ENCODE results near the gene DLAT.
"Not testable (repeated sequence)": the region's sequence is repeated elsewhere in the genome, so short reads cannot be mapped to it uniquely, and the experiment has no call there.

Gene DLAT

DNA sequence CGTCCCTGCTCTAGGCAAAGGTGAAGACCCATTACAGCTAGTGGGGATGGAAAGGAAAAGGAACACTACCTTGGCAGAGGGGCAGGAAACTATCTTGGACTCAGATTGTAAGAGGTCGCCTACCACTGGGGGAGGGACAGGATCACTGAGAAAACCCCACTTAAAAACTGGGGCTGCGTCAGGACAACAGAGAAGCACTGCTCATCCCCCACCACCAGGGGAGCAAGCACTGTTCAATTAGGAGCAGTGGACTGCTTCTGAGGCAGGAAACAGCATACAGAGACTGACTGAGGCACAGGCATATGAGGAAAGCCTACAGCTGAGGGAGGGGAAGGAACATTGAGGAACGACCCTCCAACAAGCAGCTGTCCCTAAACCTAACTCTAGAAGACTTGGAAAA, 20.8 kb upstream of the DLAT start:
- in situ Hi-C loops (cut with HindIII; ENCODE audit: low sequenced_read_pairs): no loop called here

DNA sequence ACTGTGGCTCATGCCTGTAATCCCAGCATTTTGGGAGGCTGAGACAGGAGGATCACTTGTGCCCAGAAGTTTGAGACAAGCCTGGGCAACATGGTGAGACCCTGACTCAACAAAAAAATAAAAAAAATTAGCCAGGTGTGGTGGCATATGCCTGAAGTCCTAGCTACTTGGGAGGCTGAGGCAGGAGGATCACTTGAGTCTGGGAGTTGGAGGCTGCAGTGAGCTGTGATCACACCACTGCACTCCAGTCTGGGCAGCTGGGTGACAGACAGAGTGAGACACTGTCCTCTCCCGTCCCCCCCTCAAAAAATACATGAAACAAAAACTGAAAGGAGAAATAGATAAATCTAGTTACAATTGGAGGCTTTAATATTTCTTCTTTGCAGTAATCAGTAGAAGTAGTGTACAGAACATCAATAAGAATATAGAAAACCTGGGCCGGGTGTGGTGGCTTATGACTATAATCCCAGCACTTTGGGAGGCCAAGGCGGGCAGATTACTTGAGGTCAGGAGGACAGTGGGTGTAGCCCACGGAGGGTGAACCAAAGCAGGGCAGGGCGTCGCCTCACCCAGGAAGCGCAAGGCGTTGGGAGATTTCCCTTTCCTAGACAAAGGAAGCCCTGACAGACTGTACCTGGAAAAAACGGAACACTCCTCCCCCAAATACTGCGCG, 19.6 kb upstream of the DLAT start:
- in situ Hi-C loops (cut with HindIII; ENCODE audit: low sequenced_read_pairs): no loop called here

DNA sequence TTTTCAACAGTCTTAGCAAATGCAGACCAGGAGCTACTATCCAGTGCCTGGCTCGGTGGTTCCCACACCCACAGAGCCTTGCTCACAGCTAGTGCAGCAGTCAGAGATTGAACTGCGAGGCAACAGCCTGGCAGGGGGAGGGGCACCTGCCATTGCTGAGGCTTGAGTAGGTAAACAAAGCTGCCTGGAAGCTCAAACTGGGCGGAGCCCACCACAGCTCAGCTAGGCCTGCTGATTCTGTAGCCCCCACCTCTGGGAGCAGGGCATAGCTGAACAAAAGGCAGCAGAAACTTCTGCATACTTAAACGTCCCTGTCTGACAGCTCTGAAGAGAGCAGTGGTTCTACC, 19.1 kb upstream of the DLAT start:
- in situ Hi-C loops (cut with HindIII; ENCODE audit: low sequenced_read_pairs): not testable (repeated sequence)

DNA sequence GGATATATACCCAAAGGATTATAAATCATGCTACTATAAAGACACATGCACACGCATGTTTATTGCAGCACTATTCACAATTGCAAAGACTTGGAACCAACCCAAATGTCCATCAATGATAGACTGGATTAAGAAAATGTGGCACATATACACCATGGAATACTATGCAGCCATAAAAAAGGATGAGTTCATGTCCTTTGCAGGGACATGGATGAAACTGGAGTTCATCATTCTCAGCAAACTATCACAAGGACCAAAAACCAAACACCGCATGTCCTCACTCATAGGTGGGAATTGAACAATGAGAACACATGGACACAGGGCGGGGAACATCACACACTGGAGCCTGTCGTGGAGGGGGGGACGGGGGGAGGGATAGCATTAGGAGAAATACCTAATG, 13.8 kb upstream of the DLAT start:
- in situ Hi-C loops (cut with HindIII; ENCODE audit: low sequenced_read_pairs): not testable (repeated sequence)

DNA sequence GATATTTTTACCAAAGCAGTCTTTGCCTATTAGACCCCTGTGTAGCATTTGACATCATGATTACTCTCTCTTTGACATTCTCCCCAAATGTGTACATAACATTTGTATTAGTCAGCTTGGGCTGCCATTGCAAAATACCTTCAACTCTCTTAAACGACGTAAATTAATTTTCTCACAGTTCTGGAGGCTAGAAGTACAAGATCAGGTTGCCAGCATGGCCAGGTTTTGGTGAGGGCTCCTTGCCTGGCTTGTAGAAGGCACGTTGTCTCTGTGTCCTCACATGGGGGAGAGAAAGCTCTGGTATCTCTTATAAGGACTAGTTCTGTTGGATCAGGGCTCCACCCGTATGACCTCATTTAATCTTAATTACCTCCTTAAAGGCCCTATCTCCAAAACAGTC, 12.3 kb upstream of the DLAT start:
- in situ Hi-C loops (cut with HindIII; ENCODE audit: low sequenced_read_pairs): no loop called here

DNA sequence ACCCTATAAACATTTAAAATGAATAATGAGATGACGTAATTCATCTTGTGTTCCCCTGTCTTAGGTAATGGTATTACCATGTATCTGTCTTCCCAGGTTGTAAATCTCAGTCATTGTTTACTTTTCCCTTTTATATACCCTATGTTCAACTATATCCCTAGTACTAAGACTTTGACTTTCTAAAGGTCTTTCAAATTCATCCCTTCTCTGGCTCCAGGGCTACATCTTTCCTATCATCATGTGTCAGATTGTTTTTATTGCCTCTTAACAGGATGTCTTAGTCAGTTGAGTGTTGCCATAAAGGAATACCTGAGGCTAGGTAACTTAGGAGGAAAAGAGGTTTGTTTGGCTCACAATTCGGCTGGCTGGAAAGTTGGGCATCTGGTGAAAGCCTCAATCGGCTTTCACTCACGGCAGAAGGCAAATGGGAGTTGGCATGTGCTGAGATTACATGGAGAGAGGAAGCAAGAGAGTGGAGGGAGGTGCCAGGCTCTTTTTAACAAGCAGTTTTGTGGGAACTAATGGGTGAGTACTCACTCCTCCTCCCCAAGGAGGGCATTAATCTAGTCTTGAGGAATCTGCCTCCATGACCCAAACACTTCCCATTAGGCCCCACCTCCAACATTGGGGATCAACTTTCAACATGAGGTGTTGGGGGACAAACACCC, 11.6 kb upstream of the DLAT start:
- in situ Hi-C loops (cut with HindIII; ENCODE audit: low sequenced_read_pairs): no loop called here

DNA sequence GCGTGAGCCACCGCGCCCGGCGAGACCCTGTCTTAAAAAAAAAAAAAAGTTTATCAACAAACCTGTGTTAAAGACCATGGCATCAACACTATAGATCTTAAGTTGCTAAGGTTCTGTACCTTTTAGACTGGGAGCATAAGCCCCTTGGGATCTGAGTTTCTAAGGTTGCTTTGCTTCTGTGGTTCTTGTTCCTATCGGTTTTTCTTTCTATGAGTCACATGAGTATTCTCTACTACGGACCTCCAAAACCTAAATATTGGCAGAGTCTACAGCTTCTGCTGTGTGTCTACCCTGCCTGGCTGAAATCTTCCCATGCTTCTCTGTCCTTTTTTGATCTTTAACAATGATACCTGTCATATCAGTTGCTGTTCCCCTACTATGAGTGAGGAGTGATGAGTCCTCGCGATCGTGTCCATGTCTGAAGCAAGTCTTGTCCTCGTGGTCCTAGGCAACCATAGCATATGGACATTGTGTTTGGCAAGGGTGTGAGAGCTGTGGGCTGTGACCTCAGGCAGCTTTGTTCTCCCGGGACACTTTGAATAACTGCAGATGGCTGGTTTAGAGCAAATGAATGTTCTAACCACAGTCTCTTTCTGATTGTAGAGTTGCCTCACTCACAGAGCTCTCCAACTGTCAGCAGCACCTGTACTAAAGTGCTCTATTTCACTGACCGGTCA, 9.0 kb upstream of the DLAT start:
- in situ Hi-C loops (cut with HindIII; ENCODE audit: low sequenced_read_pairs): no loop called here

DNA sequence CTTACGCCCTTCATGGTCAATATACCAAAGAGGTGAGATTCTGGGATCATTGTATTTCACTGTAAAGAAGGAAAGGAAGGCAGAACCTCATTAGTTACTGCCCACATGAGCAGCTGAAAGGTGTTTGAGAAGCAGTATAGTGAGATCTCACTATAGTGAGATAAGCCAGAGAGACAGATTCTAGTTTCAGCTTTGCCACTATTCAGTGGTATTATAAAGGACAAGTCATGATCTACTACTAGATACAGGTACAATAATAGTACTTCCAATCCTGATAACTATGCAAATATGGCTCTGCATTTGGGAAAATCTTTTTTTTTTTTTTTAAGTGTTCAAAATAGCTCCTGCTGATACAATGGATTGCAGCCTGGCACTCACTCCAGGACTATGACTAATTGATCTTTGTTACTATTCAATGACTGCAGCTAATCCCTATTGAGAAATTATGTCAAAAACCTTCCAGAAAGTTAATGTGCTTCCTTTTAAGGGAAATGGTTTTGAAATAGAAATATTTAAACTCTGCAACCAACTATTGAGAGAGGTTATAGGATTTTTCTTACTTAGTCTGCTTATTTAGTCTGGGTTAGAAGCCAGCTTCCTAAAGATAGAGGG, 8.3 kb upstream of the DLAT start:
- in situ Hi-C loops (cut with HindIII; ENCODE audit: low sequenced_read_pairs): no loop called here

DNA sequence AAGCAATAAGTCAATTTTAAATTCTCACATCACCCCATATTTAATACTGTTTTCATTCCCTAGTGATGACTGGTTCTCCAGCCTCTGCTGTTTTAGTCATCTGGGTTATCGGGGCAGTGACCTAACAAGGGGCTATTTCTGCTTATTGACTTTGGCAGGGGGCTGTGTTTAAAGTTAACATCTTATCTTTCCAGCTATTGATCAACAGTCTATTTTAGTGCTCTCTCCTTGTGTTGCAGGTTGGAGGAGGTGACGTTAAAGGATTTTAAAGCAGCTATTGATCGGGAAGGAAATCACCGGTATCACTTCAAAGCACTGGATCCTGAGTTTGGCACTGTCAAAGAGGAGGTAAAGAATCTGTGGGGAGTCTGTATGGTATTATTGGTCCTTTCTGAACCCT, 7.7 kb upstream of the DLAT start:
- in situ Hi-C loops (cut with HindIII; ENCODE audit: low sequenced_read_pairs): no loop called here

DNA sequence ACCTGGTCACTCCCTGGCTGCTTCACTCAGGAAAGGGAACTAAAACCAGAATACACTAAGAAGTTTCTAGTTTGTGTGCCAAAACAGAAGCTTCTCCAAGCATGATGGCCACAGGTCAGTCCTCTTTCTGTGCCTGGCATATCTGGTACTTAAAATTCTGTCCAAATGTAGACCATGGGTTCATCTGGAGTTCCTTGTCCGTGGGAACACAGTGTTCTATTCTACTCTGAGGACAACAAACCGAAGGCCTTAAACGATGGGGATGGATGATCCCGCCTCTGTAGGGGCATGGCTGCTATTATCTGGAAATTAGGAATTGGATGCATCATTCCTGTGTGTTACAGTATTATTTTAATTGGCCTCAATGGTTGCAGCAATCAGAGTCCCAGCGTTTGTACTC, 6.1 kb upstream of the DLAT start:
- in situ Hi-C loops (cut with HindIII; ENCODE audit: low sequenced_read_pairs): no loop called here

DNA sequence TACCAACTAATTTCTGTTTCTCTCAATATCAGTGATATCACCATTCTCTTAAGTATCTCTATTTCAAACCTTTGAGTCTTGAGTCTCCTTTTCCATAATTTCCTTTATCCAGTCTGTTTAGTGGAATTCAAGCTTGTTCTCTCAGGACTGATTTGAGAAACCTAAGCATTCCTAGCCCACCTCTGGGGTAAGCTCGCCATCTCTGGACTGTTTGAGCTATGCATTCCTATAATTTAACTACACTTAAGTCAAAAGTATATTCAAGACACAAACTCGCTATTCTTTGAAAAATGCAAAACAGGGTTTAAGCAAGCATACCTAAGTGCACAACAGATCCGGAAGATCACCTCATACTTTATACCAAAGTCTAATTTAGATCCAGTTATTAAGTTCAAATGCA, 2.1 kb upstream of the DLAT start:
- in situ Hi-C loops (cut with HindIII; ENCODE audit: low sequenced_read_pairs): loop anchor here (5.0 kb wide), 1 partner anchor 56 kb away; no protein-coding TSS in a partner anchor

DNA sequence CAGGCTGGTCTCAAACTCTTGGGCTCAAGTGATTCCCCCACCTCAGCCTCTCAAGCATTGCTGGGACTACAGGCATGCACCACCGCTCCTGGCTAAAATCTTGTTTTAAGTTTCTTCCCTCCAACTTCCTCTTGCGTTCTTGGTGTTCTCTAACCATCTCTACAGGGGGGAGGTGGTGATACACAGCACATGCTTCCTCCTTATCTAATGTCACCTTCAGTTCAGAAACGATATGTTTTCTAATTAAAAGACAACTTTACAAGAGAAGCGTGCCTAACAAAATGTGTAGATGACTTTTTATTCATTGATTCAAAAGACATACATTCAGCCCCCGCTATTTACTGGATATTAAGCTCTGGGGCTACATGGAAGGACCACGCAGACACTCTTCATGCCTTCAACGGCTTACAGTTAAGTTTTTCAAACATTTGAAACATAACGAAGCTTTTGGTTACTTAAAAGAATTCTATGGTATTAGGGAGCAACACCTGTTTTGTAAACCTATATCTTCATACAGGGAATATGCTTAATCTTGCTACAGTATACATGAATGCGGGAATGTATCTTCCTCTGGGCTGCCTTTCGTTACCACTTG, 933 bp upstream of the DLAT start:
- in situ Hi-C loops (cut with HindIII; ENCODE audit: low sequenced_read_pairs): loop anchor here (5.0 kb wide), 1 partner anchor 57 kb away; no protein-coding TSS in a partner anchor

DNA sequence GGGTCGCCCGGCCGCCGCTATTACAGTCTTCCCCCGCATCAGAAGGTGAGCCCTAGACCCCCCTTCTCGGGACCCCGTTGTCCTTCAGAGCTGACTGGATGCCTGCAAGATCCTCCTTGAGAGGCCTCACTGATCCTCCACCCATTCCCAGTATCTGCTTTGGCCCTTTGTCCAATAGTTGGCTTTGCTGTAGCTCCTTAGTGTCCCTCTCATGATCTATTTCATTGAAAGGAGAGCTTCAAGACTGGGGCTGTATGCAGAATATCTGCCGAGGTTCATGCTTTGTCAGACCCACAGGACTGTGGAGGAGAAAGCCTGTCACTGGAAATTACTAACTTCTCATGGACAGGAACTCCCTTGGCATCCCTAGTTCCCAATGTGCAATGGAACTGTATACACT, 499 bp downstream of the DLAT start:
- in situ Hi-C loops (cut with HindIII; ENCODE audit: low sequenced_read_pairs): no loop called here

DNA sequence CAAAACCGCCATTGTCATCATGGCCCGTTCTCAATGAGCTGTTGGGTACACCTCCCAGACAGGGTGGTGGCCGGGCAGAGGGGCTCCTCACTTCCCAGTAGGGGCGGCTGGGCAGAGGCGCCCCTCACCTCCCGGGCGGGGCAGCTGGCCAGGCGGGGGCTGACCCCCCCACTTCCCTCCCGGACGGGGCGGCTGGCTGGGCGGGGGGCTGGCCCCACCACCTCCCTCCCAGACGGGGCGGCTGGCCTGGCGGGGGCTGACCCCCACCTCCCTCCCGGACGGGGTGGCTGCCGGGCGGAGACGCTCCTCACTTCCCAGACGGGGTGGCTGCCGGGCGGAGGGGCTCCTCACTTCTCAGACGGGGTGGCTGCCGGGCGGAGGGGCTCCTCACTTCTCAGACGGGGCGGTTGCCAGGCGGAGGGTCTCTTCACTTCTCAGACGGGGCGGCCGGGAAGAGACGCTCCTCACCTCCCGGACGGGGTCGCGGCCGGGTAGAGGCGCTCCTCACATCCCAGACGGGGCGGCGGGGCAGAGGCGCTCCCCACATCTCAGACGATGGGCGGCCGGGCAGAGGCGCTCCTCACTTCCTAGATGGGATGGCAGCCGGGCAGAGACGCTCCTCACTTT, 1.7 kb downstream of the DLAT start:
- in situ Hi-C loops (cut with HindIII; ENCODE audit: low sequenced_read_pairs): not testable (repeated sequence)

DNA sequence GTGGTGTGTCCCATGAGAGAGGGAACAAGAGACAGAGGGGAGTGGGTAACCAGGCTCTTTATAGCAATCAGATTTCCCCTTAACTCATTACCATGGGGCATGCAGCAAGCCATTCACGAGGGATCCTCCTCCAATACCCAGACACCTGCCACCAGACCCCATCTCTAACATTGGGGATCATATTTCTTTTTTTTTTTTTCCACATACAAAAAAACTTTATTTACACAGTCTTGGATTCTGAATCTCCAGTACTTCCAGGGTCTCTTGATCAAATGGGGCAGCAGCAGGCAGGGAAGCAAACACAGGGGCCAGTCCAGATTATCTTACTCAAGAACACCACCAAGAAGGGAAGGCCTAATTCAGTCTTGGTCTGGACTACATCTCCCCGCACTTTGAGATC, 4.3 kb downstream of the DLAT start:
- in situ Hi-C loops (cut with HindIII; ENCODE audit: low sequenced_read_pairs): no loop called here

DNA sequence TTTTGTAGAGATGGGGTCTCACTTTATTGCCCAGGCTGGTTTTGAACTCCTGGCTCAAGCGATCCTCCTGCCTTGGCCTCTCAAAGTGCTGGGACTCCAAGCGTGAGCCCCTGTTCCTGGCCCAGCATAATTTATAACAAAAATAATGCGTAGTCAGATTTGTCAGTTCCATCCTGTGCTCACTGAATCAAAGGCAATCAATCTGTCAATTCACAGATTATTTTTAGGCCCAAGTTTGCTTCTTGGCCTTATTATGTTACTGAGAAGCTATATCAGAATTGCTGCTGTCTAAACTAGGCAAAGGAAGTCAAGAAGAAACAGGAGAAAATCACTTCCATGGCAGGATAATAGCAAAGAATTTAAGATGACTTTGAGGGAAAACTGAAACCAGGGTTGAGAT, 8.7 kb downstream of the DLAT start:
- in situ Hi-C loops (cut with HindIII; ENCODE audit: low sequenced_read_pairs): no loop called here

DNA sequence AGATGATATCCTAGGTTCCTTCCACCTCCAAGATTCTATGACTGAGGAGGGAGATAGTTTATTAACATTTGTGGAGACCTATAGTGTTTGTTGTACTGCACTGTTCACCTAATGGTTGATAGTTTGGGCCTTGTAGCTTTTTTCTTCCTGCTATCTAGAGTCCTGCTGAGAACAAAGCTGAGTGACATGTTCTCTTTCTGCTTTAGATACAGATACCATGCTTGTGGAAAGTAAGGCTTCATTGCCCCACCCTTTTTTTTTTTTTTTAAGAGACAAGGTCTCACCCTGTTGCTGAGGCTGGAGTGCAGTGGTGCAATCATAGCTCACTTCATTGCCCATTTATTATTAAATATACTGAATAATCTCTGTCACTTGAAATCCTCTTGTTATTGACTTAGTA, 12.3 kb downstream of the DLAT start:
- in situ Hi-C loops (cut with HindIII; ENCODE audit: low sequenced_read_pairs): no loop called here

DNA sequence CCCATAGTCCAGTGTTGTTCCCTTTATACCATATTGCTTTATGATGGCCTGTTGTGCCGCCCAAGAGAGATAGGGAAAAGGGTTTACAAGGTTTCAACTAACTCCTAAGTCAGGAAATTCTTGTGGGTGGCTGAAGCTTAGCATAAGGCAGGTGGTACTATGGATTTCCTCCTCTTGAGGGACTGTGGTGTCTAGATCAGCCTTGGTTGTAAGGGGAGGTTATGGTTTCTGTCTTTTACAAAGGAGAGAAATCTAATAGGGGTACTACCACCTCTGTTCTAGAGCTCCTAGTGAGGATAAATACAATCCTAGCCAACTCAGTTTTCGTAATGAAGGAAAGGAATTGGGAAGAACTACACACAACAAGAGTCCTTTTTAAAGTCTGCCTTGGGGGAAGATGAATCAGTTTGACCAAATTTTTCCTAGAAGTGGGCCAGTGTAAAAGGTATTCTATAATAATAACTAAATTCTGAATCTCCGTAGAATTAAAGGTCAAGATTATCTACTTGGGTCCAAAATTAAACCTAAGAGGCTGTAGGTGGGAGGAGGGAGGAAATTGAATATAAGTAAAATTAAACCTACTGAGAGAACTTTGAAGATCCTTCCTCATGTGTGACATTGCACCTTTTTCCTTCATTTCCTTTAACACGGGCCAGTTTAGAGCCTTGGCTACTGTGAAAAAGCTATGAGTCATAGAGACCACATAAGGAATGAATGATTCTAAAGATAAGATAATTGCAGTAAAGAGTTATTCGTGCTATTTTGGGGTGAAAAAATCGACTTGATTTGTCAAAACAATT, 17.2 kb downstream of the DLAT start:
- in situ Hi-C loops (cut with HindIII; ENCODE audit: low sequenced_read_pairs): no loop called here

DNA sequence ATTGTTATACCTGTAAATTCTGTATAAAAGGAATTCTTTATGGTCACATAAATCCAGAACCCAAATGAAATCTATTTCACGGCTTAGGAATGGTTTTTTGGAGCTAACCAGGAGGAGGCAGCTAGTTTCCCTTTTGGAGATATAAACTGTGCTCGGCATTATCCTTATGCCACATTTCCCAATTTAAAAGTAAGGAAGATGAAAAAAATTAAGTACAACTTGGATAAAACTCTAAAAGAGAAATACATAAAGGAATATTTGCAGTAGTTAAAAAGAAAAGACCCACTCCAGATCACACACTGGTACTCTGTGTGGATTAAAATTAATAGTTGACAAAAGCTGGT, 17.7 kb downstream of the DLAT start:
- in situ Hi-C loops (cut with HindIII; ENCODE audit: low sequenced_read_pairs): no loop called here

DNA sequence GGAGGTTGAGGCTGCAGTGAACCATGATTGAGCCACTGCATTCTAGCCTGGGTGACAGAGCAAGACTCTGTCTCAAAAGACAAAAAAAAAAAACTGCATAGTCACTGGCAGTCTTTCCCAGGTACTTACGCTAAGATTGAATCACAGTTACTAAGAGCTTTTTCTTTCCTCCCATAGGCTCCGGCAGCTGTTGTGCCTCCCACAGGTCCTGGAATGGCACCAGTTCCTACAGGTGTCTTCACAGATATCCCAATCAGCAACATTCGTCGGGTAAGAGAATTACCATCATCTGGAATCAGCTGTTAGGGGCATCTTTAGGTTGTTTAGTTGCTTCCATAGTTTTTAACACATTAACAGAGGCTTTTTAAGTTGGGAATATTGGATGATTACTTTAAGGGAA, 19.8 kb downstream of the DLAT start:
- in situ Hi-C loops (cut with HindIII; ENCODE audit: low sequenced_read_pairs): no loop called here

All from endothelial cell of hepatic sinusoid (primary cell).